Hematopoietic multipotent progenitor cell treated with erythropoietin and hydrocortisone succinate and interleukin-3 and kit ligand, for 15 days (in vitro differentiated cells): ENCODE data around the gene WIPF1.

Experiments
- DNase-seq: peaks from one replicate; pipeline ENCODE4 v3.0.0-alpha.2; 2015; ENCODE audit warnings: low spot score

The WIPF1 gene

GRCh38 chr2:174595116-174595809 is 2.3 kb downstream of the WIPF1 start:
- peak; percentile 17 for DNase-seq

- DNase-seq = no peak
Measured at GRCh38 chr2:174594456-174594855, 3.1 kb downstream of the WIPF1 start.

- peak; percentile 7 for DNase-seq
Measured at GRCh38 chr2:174593574-174594203, 3.9 kb downstream of the WIPF1 start.

GRCh38 chr2:174593041-174593440 is 4.6 kb downstream of the WIPF1 start:
- DNase-seq = no peak

GRCh38 chr2:174591740-174592139 is 5.9 kb downstream of the WIPF1 start:
- DNase-seq = no peak

- DNase-seq = no peak
Measured at GRCh38 chr2:174590928-174591648, 6.5 kb downstream of the WIPF1 start.

- no peak for DNase-seq
Measured at GRCh38 chr2:174590346-174590745, 7.3 kb downstream of the WIPF1 start.

- no peak for DNase-seq
Measured at GRCh38 chr2:174589334-174589733, 8.3 kb downstream of the WIPF1 start.

GRCh38 chr2:174588463-174588862 is 9.1 kb downstream of the WIPF1 start:
- DNase-seq = no peak

- no peak for DNase-seq
Measured at GRCh38 chr2:174587579-174587978, 10.0 kb downstream of the WIPF1 start.

GRCh38 chr2:174586418-174587295 is 10.9 kb downstream of the WIPF1 start:
- DNase-seq = no peak

- no peak for DNase-seq
Measured at GRCh38 chr2:174585657-174586252, 11.8 kb downstream of the WIPF1 start.

- DNase-seq = no peak
Measured at GRCh38 chr2:174585146-174585545, 12.5 kb downstream of the WIPF1 start.

- no peak for DNase-seq
Measured at GRCh38 chr2:174581491-174581890, 16.1 kb downstream of the WIPF1 start.

GRCh38 chr2:174580951-174581350 is 16.7 kb downstream of the WIPF1 start:
- DNase-seq = no peak

- no peak for DNase-seq
Measured at GRCh38 chr2:174577967-174578589, 19.5 kb downstream of the WIPF1 start.

GRCh38 chr2:174575124-174575776 is 22.4 kb downstream of the WIPF1 start:
- no peak for DNase-seq

- no peak for DNase-seq
Measured at GRCh38 chr2:174574657-174575056, 22.9 kb downstream of the WIPF1 start.

- DNase-seq = no peak
Measured at GRCh38 chr2:174573621-174574081, 24.0 kb downstream of the WIPF1 start.

GRCh38 chr2:174572556-174572955 is 25.0 kb downstream of the WIPF1 start:
- DNase-seq = no peak
